ENCODE results near the gene LEFTY2. TPM values are rescaled to one million over a fixed set of nuclear protein-coding genes. Genes with fewer than 3 reads are reported as not detected.

Gene LEFTY2
- total and polyA plus RNA-seq, 9 of the 15 experiments (the other 6 are each of a cell fraction or from before 2014, with no cell fraction given): 0.04 to 0.14 TPM; not detected in 7

DNA sequence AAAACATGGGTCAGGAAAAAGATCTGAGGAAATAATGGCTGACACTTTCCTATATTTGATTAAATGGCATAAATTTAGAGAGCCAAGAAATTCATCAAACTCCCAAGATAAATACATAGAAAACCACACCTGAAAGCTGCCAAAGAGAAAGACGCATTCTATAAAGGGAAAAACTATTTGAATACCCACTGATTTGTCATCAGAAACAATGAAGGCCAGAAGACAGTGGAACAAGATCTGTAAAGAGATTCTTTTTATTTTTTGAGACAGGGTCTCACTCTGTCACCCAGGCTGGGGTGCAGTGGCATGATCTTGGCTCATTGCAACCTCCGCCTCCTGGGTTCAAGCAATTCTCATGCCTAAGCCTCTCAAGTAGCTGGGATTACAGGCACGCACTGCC is 40.7 kb upstream of the LEFTY2 start (continued):
- TF ChIP-seq, protein P1, sequence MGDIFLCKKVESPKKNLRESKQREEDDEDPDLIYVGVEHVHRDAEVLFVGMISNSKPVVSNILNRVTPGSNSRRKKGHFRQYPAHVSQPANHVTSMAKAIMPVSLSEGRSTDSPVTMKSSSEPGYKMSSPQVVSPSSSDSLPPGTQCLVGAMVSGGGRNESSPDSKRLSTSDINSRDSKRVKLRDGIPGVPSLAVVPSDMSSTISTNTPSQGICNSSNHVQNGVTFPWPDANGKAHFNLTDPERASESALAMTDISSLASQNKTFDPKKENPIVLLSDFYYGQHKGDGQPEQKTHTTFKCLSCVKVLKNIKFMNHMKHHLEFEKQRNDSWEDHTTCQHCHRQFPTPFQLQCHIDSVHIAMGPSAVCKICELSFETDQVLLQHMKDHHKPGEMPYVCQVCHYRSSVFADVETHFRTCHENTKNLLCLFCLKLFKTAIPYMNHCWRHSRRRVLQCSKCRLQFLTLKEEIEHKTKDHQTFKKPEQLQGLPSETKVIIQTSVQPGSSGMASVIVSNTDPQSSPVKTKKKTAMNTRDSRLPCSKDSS (IDR thresholded peaks at IDR 0.05; ENCODE audit: low read depth, partially characterized antibody): peak; percentile 49
- TF ChIP-seq MYBL2 (IDR thresholded peaks at IDR 0.05; ENCODE audit: low read depth) (no peak), MYBL2 (CRISPR knock-in tag; IDR thresholded peaks at IDR 0.05; ENCODE audit: borderline replicate concordance) (no peak), HNRNPUL1 (IDR thresholded peaks at IDR 0.05; ENCODE audit: low read length) (no peak), NBN (IDR thresholded peaks at IDR 0.05; ENCODE audit: low read depth) (0 out of 2 replicates have a peak, but pooled peaks have one; percentile 22), NR2C1 (IDR thresholded peaks at IDR 0.05) (0 out of 2 replicates have a peak, but pooled peaks have one; percentile 15), NR2C1 (tag; IDR thresholded peaks at IDR 0.05) (no peak), CBX1 (IDR thresholded peaks at IDR 0.05; ENCODE audit: low read depth) (0 out of 2 replicates have a peak, but pooled peaks have one; percentile 69), ZC3H11A (IDR thresholded peaks at IDR 0.05; ENCODE audit: low read depth, low read length) (no peak), CBX5 (IDR thresholded peaks at IDR 0.05; ENCODE audit: borderline replicate concordance, low read depth) (peak; percentile 90; the same call in 1 of the 2 replicates), TRIM28 (IDR thresholded peaks at IDR 0.05) (peak; percentile 99)
- TF ChIP-seq, protein P2, sequence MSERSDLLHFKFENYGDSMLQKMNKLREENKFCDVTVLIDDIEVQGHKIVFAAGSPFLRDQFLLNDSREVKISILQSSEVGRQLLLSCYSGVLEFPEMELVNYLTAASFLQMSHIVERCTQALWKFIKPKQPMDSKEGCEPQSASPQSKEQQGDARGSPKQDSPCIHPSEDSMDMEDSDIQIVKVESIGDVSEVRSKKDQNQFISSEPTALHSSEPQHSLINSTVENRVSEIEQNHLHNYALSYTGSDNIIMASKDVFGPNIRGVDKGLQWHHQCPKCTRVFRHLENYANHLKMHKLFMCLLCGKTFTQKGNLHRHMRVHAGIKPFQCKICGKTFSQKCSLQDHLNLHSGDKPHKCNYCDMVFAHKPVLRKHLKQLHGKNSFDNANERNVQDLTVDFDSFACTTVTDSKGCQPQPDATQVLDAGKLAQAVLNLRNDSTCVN (CRISPR knock-in tag; IDR thresholded peaks at IDR 0.05): no peak
